GM21367 (cell line): Measurements from ENCODE around the gene RNASE7.
"Not testable (repeated sequence)": the region's sequence is repeated elsewhere in the genome, so short reads cannot be mapped to it uniquely, and the experiment has no call there.

Source experiments
- ATAC-seq: cut with Tn5 transposase; IDR thresholded peaks from one replicate; pipeline ENCODE4 v1.9.1; 2021; ENCODE audit not compliant: unreplicated experiment

RNASE7 gene

DNA sequence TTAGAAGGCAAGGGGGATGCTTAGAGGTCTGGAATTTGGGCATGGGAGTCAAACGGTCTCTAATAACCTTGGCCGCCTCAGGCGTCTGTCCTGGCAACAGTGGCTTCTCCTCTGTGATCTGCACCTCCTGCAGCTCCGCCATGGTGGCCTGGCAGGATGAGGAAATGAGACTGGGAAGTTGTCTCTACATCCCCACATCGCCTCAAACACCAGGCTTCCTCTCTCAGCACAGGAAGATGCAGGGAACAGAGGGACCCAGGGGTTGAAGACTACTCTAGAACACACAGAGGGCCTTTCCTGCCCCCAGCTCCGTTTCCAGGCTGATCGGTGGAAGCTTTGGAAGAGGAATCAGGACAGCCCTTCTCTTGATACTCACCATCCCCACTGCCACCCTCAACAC is 19.0 kb upstream of the RNASE7 start:
- ATAC-seq = no peak

- no peak for ATAC-seq
Observed at GRCh38 chr14:21023817-21024584, 18.2 kb upstream of the RNASE7 start.

- ATAC-seq = no peak
Observed at GRCh38 chr14:21024585-21025370, 17.4 kb upstream of the RNASE7 start, which contains the start of gene NDRG2. Gene NDRG2, minus strand, starts transcription at chr14:21025061. Its CDS starts 1,746 bp downstream, at chr14:21023315.

DNA sequence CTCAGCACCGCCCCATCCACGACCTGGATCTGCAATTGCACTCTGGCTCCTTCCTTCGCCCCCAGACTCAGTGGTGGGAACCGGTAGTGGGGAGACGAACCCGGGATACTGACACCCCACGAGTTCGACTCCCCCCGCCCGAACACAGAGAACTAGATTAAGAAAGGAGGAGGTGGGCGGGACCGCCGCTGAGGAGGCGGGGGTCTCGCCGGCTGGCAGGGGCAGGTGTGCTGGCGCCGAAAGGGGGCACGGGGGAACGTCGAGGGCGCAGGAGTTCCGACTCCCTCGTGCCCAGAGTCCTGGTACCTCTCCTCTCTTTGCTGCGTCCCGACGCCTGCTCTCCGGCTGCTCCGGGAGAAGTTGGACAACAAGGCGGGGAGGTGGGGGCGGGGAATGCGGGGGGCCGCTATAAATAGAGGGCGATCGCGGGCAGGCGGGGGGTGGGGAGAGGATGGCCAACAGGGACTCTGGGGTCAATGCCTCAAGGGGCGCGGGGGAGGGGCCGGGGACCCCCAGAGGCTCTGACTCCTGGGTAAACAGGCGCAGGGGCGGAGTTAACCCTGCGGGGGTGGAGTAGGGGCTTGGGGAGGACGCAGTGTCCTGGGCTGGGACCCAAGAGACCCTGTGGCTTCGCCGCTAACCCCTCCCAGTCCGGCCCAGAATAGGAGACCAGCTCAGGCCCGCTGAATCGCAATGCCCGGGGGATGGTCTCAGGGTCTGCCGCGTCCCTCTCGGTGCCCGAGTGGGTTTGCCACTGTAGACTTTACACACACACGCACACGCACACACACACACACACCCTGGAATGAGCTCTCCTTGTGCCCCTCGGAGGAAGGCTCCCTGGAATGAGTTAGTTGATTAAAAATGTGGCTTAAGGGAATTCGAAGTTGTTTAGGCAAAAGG is 16.5 kb upstream of the RNASE7 start:
- no peak for ATAC-seq

DNA sequence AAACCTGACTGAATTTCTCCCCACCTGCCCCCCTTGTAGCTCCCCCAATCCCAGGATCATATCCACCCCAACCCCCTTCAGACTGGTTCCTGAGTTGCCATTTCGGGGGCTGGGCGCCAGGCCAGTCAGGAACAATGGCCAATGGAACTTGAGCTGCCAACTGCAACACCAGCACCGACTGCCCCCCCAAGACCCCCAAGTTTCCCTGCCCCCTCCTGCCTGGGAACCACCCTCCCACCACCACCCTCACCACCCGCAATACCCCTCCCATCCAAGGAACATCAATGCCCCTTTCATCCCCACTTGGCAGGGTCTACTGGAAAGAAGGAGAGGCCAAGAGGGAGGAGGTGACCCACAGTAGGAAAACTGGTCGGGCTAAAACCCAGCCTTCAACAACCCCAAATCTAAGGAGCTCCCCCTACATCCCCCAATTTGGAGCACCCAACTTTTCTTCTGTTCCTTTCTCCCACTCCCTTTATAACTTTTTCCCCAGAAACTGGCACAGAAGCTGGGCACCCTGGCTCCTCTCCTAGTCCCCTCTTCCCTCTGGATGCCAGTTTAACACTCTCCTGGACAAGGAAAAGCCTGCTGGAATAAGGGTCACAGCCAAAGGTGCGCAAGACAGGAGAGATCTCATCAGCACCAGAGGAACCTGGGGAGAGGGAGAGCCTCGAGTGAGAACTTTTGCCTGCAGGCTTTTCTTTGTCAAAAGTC is 15.7 kb upstream of the RNASE7 start:
- ATAC-seq = no peak

- ATAC-seq = no peak
Observed at GRCh38 chr14:21026988-21027315, 15.2 kb upstream of the RNASE7 start.

DNA sequence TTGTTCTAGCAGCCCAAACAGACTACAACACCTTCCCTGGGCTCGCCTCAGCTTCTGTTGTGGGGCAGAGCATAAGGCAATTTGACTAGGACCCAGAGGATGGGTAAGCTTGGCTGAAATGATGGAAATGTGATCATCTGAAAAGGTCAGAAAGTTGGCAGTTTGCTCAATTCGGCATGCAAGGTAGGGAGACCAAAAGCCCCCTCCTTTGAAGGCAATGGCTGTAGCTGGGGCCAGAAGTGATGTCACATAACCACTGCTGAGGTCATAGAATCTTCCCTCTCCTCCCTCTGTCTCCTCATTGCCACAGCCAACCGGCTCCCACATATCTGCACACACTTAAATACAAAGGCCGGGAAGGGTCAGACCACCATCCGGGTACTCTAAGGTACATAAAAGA is 12.2 kb upstream of the RNASE7 start, which contains the start of gene TPPP2:
TPPP2 (plus strand) TSS at position 301 of the 400 bp plus-strand sequence. CDS start 365 bp downstream, outside the sequence.
- no peak for ATAC-seq

GRCh38 chr14:21030531-21030930 is 11.6 kb upstream of the RNASE7 start:
- no peak for ATAC-seq

GRCh38 chr14:21032326-21033132 is 9.6 kb upstream of the RNASE7 start:
- ATAC-seq = no peak

GRCh38 chr14:21033133-21033698 is 8.9 kb upstream of the RNASE7 start:
- no peak for ATAC-seq

GRCh38 chr14:21034707-21035106 is 7.5 kb upstream of the RNASE7 start, which contains the start of gene RNASE13:
Gene RNASE13, minus strand, starts transcription at chr14:21034807. Its CDS starts 519 bp downstream, at chr14:21034288.
- no peak for ATAC-seq

GRCh38 chr14:21036751-21037150 is 5.4 kb upstream of the RNASE7 start:
- ATAC-seq = no peak

GRCh38 chr14:21037156-21037555 is 5.0 kb upstream of the RNASE7 start:
- no peak for ATAC-seq

GRCh38 chr14:21038441-21039422 is 3.4 kb upstream of the RNASE7 start:
- ATAC-seq = no peak

DNA sequence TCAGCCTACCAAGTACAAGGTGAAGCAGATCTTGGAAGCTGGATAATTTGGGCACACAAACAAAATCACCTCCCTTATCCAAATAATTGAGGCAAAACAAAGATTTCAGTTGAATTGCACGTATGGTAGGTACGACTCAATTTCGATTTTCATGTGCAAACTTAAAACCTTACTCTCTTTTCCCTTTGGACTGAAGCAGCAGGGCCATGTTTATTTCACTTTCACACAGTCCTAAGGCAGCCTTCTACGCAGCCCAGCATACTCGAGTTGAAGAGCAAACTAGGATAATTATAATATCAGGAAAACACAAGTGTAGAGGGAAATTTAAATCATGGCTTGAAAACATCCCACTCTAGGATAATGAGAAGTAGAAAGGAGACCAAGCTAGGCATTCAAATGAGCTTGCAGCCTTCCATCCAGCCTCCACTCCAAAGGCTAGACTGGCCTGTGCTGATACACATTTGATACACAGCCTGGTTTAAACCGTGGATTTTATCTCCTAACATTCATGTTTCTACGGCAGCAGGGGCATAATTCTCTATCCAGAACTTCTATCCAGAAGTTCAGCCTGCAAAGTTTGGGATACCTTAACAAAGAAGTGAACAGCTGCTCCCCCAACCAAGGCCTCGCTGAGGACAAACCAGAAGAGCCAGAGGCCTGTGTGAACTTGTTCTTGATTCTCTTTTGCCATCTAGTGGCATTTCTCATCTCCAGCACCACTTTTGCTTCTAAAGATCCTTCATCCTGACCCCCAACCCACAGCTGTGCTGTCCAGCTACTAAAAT is 2.4 kb upstream of the RNASE7 start:
- no peak for ATAC-seq

GRCh38 chr14:21040370-21040925 is 1.7 kb upstream of the RNASE7 start:
- no peak for ATAC-seq

DNA sequence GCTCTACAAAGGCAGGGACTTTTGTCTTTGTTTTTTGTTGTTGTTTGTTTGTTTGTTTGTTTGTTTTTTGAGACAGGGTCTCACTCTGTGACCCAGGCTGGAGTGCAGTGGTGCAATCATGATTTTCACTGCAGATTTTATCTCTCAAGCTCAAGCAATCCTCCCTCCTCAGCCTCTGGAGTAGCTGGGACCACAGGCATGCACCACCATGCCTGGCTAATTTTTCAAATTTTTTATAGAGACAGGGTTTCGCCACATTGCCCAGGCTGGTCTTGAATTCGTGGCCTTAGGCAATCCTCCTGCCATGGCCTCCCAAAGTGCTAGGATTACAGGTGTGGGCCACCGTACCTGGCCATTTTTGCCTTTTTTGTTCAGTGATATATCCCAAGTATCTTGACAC is 1.2 kb upstream of the RNASE7 start:
- ATAC-seq = not testable (repeated sequence)
